GM23338 (cell line): ENCODE measurements around the gene ADAMTS17. TPM values are rescaled to one million over a fixed set of nuclear protein-coding genes. Genes with fewer than 3 reads are reported as not detected.

ENCODE experiments used
- ATAC-seq: fragments of 200-7000 bp; cut with Tn5 transposase; 3 replicates; pipeline ENCODE4 v1.9.1; 2020
- DNase-seq: peaks from one replicate; pipeline ENCODE4 v3.0.0-alpha.2; 2015; ENCODE audit warnings: low spot score
- H2AFZ ChIP-seq: fragments of 200-600 bp; sonication (generic); 2 replicates; pipeline ENCODE4 v1.8.0; 2016; ENCODE audit warnings: antibody characterized with exemption, mild to moderate bottlenecking, moderate library complexity
- H3F3A ChIP-seq: fragments of 200-600 bp; sonication (generic); replicated peaks from 2 replicates; pipeline ENCODE4 v1.8.0; 2017; ENCODE audit warnings: antibody characterized with exemption, mixed run types, low read depth
- H3K27ac ChIP-seq: fragments of 200-600 bp; sonication (generic); 2 replicates; pipeline ENCODE4 v1.6.1; 2016; ENCODE audit warnings: low read depth
- H3K27me3 ChIP-seq: fragments of 200-600 bp; sonication (generic); 2 replicates; pipeline ENCODE4 v1.8.0; 2016; ENCODE audit warnings: mild to moderate bottlenecking, mixed run types, moderate library complexity; ENCODE audit not compliant: insufficient read depth
- H3K36me3 ChIP-seq: fragments of 200-600 bp; sonication (generic); 2 replicates; pipeline ENCODE4 v1.8.0; 2016; ENCODE audit warnings: mild to moderate bottlenecking; ENCODE audit not compliant: insufficient read depth
- H3K4me1 ChIP-seq: fragments of 200-600 bp; sonication (generic); 2 replicates; pipeline ENCODE4 v1.8.0; 2016; ENCODE audit warnings: mild to moderate bottlenecking, moderate library complexity; ENCODE audit not compliant: insufficient read depth
- H3K4me2 ChIP-seq: fragments of 200-600 bp; sonication (generic); 2 replicates; pipeline ENCODE4 v1.7.1; 2017; ENCODE audit warnings: mixed run types
- H3K4me3 ChIP-seq: fragments of 200-600 bp; sonication (generic); 2 replicates; pipeline ENCODE4 v1.6.1; 2016; ENCODE audit warnings: mixed run types
- H3K79me2 ChIP-seq: fragments of 200-600 bp; sonication (generic); replicated peaks from 2 replicates; pipeline ENCODE4 v1.8.0; 2017; ENCODE audit warnings: mild to moderate bottlenecking; ENCODE audit not compliant: insufficient read depth
- H3K9me2 ChIP-seq: fragments of 200-600 bp; sonication (generic); 2 replicates; pipeline ENCODE4 v1.8.0; 2017; ENCODE audit not compliant: insufficient read depth
- H4K20me1 ChIP-seq: fragments of 200-600 bp; sonication (generic); replicated peaks from 2 replicates; pipeline ENCODE4 v1.8.0; 2017; ENCODE audit warnings: mild to moderate bottlenecking; ENCODE audit not compliant: insufficient read depth
- H3K27ac Mint-ChIP-seq: 2 replicates; pipeline ENCODE4 v1.8.0; 2020; ENCODE audit warnings: inconsistent platforms, mild to moderate bottlenecking, moderate library complexity, mixed read lengths
- H3K27me3 Mint-ChIP-seq: 3 replicates; pipeline ENCODE4 v1.8.0; 2022; ENCODE audit warnings: low read depth, mild to moderate bottlenecking, moderate library complexity, mixed read lengths, inconsistent platforms; ENCODE audit not compliant: insufficient read depth, poor library complexity
- H3K36me3 Mint-ChIP-seq: 3 replicates; pipeline ENCODE4 v1.8.0; 2021; ENCODE audit warnings: low read depth, mild to moderate bottlenecking, inconsistent platforms, moderate library complexity, mixed read lengths
- H3K4me1 Mint-ChIP-seq: 3 replicates; pipeline ENCODE4 v1.8.0; 2020; ENCODE audit warnings: mild to moderate bottlenecking, inconsistent platforms, mixed read lengths
- H3K4me3 Mint-ChIP-seq: 3 replicates; pipeline ENCODE4 v1.8.0; 2021; ENCODE audit warnings: moderate library complexity, mild to moderate bottlenecking, inconsistent platforms, mixed read lengths
- H3K9me3 Mint-ChIP-seq: 3 replicates; pipeline ENCODE4 v1.8.0; 2020; ENCODE audit warnings: moderate library complexity, mild to moderate bottlenecking, inconsistent platforms, mixed read lengths
- CREB1 ChIP-seq: fragments of 250-450 bp; sonication (Bioruptor Pico); IDR thresholded peaks from 2 replicates; pipeline ENCODE4 v1.5.0; 2020; ENCODE audit warnings: low read depth, mild to moderate bottlenecking, moderate library complexity
- EZH2 ChIP-seq: fragments of 200-600 bp; sonication (generic); IDR thresholded peaks from one replicate; pipeline ENCODE4 v1.8.0; 2017; ENCODE audit warnings: antibody characterized with exemption, mild to moderate bottlenecking, low read depth; ENCODE audit not compliant: unreplicated experiment
- EZH2phosphoT487 ChIP-seq: fragments of 200-600 bp; sonication (generic); IDR thresholded peaks from one replicate; pipeline ENCODE4 v1.8.1; 2018; ENCODE audit warnings: antibody characterized with exemption; ENCODE audit not compliant: unreplicated experiment
- JUNB ChIP-seq: IDR thresholded peaks from one replicate; pipeline ENCODE4 v1.6.1; 2016; ENCODE audit warnings: antibody characterized with exemption; ENCODE audit not compliant: unreplicated experiment
- NANOG ChIP-seq: IDR thresholded peaks from 2 replicates; pipeline ENCODE4 v1.6.1; 2016; ENCODE audit warnings: antibody characterized with exemption, borderline replicate concordance
- POLR2AphosphoS5 ChIP-seq: IDR thresholded peaks from 2 replicates; pipeline ENCODE4 v1.6.1; 2016; ENCODE audit warnings: antibody characterized with exemption, low read depth
- REST ChIP-seq: IDR thresholded peaks from one replicate; pipeline ENCODE4 v1.6.1; 2018; ENCODE audit warnings: antibody characterized with exemption; ENCODE audit not compliant: unreplicated experiment
- STAT1 ChIP-seq: IDR thresholded peaks from one replicate; pipeline ENCODE4 v1.6.1; 2016; ENCODE audit warnings: antibody characterized with exemption; ENCODE audit not compliant: unreplicated experiment
- ZNF114 ChIP-seq: fragments of 250-450 bp; sonication (Bioruptor Pico); IDR thresholded peaks from 2 replicates; pipeline ENCODE4 v1.5.0; 2020; ENCODE audit warnings: mild to moderate bottlenecking, moderate library complexity
- ZNF331 ChIP-seq: fragments of 250-450 bp; sonication (Bioruptor Pico); IDR thresholded peaks from 2 replicates; pipeline ENCODE4 v1.5.0; 2020; ENCODE audit warnings: low read depth, mild to moderate bottlenecking, moderate library complexity
- ZNF462 ChIP-seq: fragments of 250-450 bp; sonication (Bioruptor Pico); IDR thresholded peaks from 2 replicates; pipeline ENCODE4 v1.5.0; 2020; ENCODE audit warnings: mild to moderate bottlenecking, moderate library complexity
- polyA plus RNA-seq: library from polyadenylated mRNA; unstranded; fragments of >200 nt; fragmentation: Nextera tagmentation; extraction: Ambion mirVana; gene quantifications from 2 replicates; pipeline ENCODE4 v1.2.1, GENCODE V29; 2016
- total RNA-seq: library from RNA; depleted of rRNA; stranded (reverse); fragments of >200 nt; shearing (Covaris generic); gene quantifications from 2 replicates; pipeline ENCODE4 v1.2.3, GENCODE V29; 2014
- TF ChIP-seq, protein P1 (sequence below): IDR thresholded peaks from 2 replicates; pipeline ENCODE4 v1.6.1; 2016; ENCODE audit warnings: antibody characterized with exemption
- TF ChIP-seq, protein P2 (sequence below), 2 experiments: fragments of 200-600 bp in 1 of 2; sonication (generic) in 1 of 2; conservative IDR thresholded peaks; 2 replicates each; pipeline versions ENCODE4 v1.5.1 to v1.6.1; 2016 to 2017; ENCODE audit warnings: antibody characterized with exemption in 2 of 2, low read depth in 2 of 2, mild to moderate bottlenecking in 2 of 2, moderate library complexity in 1 of 2

Gene ADAMTS17
- total and polyA plus RNA-seq, 2 experiments from 2014 or later: 0.60 to 3.8 TPM

DNA sequence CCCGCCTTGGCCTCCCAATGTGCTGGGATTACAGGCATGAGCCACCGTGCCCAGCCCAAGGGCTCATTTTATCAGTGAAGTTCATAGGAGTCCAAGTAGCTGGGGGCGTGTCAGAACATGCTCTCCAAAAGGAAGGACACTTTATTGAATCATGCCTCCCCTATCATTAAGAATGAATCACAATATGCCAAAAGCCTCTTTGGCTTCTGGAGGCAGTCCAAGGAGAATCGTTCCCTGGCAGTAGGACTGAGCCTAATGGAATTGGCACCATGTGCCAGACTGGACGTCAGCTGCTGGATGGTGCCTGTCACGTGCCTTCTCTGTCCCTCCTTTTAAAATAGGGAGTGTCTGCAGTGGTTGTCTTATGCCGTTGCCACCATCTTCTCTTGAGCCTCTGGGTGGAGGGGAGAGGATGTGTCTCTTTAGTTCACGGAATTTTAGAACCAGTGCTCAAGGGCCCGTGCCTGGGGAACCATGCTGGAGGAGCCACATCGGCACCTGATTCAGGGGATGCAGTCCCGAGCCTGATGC is 373.9 kb downstream of the ADAMTS17 start:
- Histone ChIP-seq H3K27ac (no peak overlapping the region), H3K4me2 (no peak overlapping the region), H3K4me1 (no peaks in the 10 kb centered on the region), H4K20me1 (no peaks in the 10 kb centered on the region), H2AFZ (no peak overlapping the region), H3K36me3 (no peaks in the 10 kb centered on the region), H3K79me2 (no peaks in the 10 kb centered on the region), H3K27me3 (no peaks in the 10 kb centered on the region), H3F3A (no peaks in the 10 kb centered on the region), H3K9me2 (peaks cover 13% of the 10 kb centered on the region), H3K4me3 (no peak overlapping the region)
- no peak for ATAC-seq
- Mint-ChIP-seq H3K4me1 (no peaks in the 10 kb centered on the region), H3K36me3 (peaks cover 3% of the 10 kb centered on the region; the same call in 1 of the 3 replicates), H3K9me3 (no peaks in the 10 kb centered on the region; the same call in 2 of the 3 replicates), H3K27ac (no peak overlapping the region), H3K4me3 (no peak overlapping the region), H3K27me3 (peaks cover 8% of the 10 kb centered on the region)
- TF ChIP-seq, protein P1, sequence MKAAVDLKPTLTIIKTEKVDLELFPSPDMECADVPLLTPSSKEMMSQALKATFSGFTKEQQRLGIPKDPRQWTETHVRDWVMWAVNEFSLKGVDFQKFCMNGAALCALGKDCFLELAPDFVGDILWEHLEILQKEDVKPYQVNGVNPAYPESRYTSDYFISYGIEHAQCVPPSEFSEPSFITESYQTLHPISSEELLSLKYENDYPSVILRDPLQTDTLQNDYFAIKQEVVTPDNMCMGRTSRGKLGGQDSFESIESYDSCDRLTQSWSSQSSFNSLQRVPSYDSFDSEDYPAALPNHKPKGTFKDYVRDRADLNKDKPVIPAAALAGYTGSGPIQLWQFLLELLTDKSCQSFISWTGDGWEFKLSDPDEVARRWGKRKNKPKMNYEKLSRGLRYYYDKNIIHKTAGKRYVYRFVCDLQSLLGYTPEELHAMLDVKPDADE: no peak
- TF ChIP-seq REST: no peak
- no peak for TF ChIP-seq JUNB
- no peak for TF ChIP-seq CREB1
- TF ChIP-seq EZH2: no peak
- no peak for TF ChIP-seq ZNF462
- TF ChIP-seq ZNF114 (CRISPR knock-in tag): no peak
- TF ChIP-seq ZNF331 (CRISPR knock-in tag): no peak
- TF ChIP-seq STAT1: no peak
- TF ChIP-seq, protein P2, sequence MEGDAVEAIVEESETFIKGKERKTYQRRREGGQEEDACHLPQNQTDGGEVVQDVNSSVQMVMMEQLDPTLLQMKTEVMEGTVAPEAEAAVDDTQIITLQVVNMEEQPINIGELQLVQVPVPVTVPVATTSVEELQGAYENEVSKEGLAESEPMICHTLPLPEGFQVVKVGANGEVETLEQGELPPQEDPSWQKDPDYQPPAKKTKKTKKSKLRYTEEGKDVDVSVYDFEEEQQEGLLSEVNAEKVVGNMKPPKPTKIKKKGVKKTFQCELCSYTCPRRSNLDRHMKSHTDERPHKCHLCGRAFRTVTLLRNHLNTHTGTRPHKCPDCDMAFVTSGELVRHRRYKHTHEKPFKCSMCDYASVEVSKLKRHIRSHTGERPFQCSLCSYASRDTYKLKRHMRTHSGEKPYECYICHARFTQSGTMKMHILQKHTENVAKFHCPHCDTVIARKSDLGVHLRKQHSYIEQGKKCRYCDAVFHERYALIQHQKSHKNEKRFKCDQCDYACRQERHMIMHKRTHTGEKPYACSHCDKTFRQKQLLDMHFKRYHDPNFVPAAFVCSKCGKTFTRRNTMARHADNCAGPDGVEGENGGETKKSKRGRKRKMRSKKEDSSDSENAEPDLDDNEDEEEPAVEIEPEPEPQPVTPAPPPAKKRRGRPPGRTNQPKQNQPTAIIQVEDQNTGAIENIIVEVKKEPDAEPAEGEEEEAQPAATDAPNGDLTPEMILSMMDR (conservative IDR thresholded peaks at IDR 0.05; ENCODE audit: low read depth in 2 of 2): no peak
- TF ChIP-seq POLR2AphosphoS5: no peak
- TF ChIP-seq EZH2phosphoT487: no peak
- TF ChIP-seq NANOG: no peak
- DNase-seq: no peak
